Stimulated activated CD8-positive, alpha-beta memory T cell treated with anti-CD3 and anti-CD28 coated beads, Interleukin-7, amount 100 ng/mL, for 24 hours (primary cell): Measurements from ENCODE around the gene SV2C.
"Not testable (repeated sequence)": the region's sequence is repeated elsewhere in the genome, so short reads cannot be mapped to it uniquely, and the experiment has no call there.

Experiments used
- DNase-seq: peaks from one replicate; pipeline ENCODE4 v3.0.0-alpha.2; 2020; ENCODE audit warnings: low read depth

Gene SV2C

GRCh38 chr5:76303921-76304320 is 220.7 kb downstream of the SV2C start:
- no peak for DNase-seq

GRCh38 chr5:76305269-76305668 is 222.1 kb downstream of the SV2C start:
- DNase-seq = no peak

GRCh38 chr5:76305775-76306174 is 222.6 kb downstream of the SV2C start:
- DNase-seq = no peak

GRCh38 chr5:76310208-76310607 is 227.0 kb downstream of the SV2C start:
- DNase-seq = no peak

GRCh38 chr5:76312783-76313182 is 229.6 kb downstream of the SV2C start:
- DNase-seq = no peak

GRCh38 chr5:76314643-76315042 is 231.5 kb downstream of the SV2C start:
- no peak for DNase-seq

- DNase-seq = no peak
These were observed 236.5 kb downstream of the SV2C start for GRCh38 chr5:76319673-76320072.

- not testable (repeated sequence) for DNase-seq
These were observed 240.3 kb downstream of the SV2C start for GRCh38 chr5:76323494-76323893.

GRCh38 chr5:76325326-76325725 is 242.1 kb downstream of the SV2C start:
- DNase-seq = no peak

- no peak for DNase-seq
These were observed 242.8 kb downstream of the SV2C start for GRCh38 chr5:76325876-76326491.

- DNase-seq = no peak
These were observed 243.6 kb downstream of the SV2C start for GRCh38 chr5:76326577-76327302.

- DNase-seq = no peak
These were observed 246.2 kb downstream of the SV2C start for GRCh38 chr5:76329346-76329745.

- no peak for DNase-seq
These were observed 247.9 kb downstream of the SV2C start for GRCh38 chr5:76331126-76331525.

GRCh38 chr5:76332102-76332501 is 248.9 kb downstream of the SV2C start:
- DNase-seq = no peak

GRCh38 chr5:76332611-76333205 is 249.5 kb downstream of the SV2C start:
- no peak for DNase-seq

- no peak for DNase-seq
These were observed 250.4 kb downstream of the SV2C start for GRCh38 chr5:76333571-76333970.

GRCh38 chr5:76334574-76334973 is 251.4 kb downstream of the SV2C start:
- DNase-seq = no peak

- DNase-seq = not testable (repeated sequence)
These were observed 252.3 kb downstream of the SV2C start for GRCh38 chr5:76335451-76335850.

- DNase-seq = not testable (repeated sequence)
These were observed 253.1 kb downstream of the SV2C start for GRCh38 chr5:76336253-76336809.

GRCh38 chr5:76337953-76338451 is 254.8 kb downstream of the SV2C start:
- no peak for DNase-seq

GRCh38 chr5:76339919-76340318 is 256.7 kb downstream of the SV2C start:
- no peak for DNase-seq

GRCh38 chr5:76341651-76342334 is 258.6 kb downstream of the SV2C start:
- DNase-seq = no peak
